ENCODE measurements around the gene BMPER. TPM values are rescaled to one million over a fixed set of nuclear protein-coding genes. Genes with fewer than 3 reads are reported as not detected.
A peak's percentile ranks its signal among the peaks of the same experiment; 100 is the strongest.

The BMPER gene
- polyA plus RNA-seq, 1 donor = 22.7 TPM

- no peak for DNase-seq
Measured at GRCh38 chr7:34091321-34091917, 186.1 kb downstream of the BMPER start.

GRCh38 chr7:34093276-34093675 lies 187.9 kb downstream of the BMPER start:
- no peak for DNase-seq

DNA sequence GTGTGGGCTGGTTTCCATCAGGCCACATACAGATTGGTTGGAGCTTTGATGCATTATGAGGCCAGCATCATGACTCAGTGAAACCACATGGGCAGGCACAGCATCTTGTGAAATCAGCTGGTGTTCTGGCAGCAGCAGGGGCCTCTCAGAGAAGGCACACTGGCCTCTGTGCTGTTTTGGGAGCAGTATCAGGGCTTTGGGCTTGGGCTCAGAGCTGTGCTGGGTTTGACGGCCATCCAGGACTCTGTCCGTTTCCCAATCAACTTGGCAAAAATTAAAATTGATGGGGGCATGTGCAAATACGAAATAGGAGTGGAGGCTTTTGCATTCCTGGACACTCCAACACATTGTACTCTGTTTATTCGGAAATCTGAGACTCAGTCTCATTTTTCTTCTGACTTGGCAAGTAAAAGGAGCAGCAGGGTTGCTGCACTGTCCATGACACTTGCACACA lies 190.9 kb downstream of the BMPER start:
- DNase-seq = peak; percentile 57

GRCh38 chr7:34096777-34097176 lies 191.4 kb downstream of the BMPER start:
- DNase-seq = no peak

DNA sequence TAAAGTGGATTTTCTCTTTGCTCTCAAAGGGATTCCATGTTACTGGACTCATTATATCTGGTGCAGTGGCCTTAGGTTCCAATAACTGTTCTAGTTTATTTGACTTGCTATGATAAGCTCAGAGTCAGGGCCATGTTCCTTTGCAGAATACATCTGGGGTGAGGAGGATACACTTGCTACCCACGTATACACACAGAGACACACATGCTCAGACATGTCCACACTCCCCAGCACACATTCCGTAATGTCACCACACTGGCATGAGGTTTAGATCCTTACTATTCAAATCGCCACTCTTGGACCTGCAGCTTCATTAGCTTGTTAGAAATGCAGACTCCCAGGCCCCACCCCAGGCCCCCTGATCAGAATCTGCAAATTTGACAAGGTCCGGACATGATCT lies 195.3 kb downstream of the BMPER start:
- no peak for DNase-seq

DNA sequence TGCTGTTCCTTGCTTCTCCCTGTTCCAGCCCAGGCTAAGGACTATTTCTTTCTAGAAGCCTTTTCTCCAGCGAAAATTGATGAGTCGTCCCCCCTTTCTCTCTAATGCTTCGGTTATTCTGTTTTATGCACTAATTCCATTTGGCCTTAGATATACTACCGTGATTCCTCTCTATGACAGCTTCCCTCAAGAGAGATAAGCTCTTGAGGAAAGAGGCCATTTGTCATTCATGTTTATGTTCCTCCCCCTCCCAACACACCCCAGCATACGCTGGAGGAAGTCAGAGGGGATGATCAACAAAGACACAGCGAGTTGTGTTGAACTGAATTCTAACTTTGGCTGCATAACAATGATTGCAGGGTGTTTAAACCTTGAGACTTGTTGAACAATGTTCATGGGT lies 198.8 kb downstream of the BMPER start:
- DNase-seq = no peak

DNA sequence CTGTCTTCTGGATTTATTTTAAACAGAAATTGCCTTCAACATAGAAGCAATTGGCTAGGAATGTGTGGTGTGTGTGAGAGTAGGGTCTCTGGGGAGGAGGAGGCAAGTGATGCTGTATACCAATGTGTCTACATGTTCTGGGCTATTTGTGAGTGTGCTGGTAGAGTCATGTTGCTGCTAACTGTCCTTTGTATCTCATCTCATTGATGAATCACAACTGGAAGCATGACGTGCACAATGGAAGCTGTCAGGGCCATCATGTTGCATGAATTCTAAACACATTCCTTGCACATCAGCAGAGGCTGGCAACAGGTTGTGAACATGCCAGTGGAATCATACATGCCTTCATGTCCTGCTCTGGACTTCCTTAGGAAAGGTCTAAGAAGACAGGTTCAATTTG lies 199.7 kb downstream of the BMPER start:
- DNase-seq = no peak

DNA sequence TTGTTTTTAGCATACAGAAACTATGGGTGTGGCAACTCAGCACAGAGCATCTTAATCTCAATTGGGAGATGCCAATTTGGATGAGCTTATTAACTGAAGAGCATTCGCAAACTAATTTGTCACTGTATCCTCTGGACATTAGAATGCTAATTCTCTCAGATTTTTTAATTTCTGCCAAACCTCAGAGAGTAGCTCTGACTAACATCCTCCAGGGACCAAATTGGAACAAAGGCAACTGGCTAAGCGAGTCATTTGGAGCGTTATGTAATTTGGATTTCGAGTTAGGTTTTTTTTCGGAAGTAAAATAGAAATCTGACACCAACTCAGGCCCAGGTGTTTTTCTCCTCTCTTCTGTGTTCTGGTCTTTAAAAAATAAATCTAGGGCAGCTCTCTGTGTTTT lies 201.9 kb downstream of the BMPER start:
- no peak for DNase-seq

DNA sequence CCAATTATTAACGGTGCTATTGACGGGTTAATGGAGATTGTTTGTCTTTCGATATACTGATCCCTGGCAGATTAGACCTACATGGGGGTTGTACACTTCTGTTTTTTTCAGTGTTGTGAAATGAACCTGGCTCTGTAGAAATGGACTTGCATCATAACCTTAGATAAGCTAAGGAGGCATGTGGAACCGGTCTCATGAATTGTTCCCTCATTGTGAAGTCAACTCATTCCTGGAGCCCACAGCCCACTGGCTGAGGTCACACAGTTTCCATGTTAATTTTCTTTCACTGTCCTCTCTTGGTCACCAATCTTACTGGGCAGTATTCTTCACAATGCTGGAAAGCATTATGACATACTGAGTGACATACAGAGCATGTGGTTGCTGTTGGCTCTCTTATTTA lies 202.8 kb downstream of the BMPER start:
- no peak for DNase-seq

DNA sequence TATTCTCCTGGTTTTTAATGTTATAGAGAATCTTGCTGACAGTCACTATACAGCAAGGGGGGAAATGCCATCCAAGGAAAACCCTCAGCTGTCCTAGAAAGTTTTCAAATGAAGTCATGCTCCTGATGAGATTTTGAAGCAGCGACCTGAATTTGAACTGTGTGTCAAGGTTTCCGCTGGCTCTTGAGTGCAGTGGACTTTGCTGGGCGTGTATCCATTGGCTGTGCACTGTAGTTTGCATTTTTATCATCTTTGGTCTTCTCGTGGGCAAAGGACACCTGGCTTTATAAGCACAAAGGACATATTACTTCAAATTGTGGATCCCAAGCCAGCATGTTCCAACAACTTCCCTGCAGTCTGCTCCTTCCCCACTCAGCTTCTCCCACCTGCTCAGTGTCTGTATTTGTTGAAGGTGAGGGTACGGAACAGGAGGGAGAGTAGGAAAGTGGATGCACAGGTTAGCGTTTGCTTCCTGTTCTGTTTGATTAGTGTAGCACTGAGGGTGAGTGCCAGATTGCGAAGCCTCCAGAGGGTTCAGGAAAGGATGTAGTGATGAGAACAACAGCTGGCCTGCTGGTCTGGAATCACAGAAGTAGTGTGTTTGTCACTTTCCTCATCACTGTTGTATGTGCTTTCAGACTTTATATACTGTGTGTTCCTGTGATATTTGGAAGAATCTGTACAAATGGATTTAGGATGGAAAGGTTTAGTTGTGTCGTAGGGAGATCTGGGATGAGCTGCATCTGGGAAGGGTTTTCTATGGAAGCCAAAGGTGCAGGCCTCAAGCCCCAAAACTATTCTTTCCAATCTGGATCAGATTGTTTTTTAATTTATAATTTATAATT lies 204.8 kb downstream of the BMPER start:
- no peak for DNase-seq

DNA sequence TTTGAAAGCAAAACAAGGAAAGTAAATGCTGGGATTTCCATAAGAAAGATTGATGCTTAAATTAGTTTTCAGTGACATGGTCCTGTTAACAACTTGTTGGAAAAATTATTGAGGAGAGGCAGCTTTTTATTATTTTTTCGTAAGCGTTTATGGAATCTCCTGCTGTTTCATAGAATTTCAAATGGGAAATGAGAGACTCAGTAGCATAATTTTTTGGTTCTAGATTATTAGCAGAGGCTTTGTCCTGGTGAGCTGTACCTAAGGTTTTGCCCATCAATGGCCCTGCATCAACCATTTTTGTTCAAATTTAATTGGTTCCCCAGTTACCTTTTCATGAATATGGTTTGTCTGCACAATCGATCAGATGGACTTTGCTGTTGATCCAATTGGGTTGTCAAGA lies 205.7 kb downstream of the BMPER start:
- no peak for DNase-seq

- no peak for DNase-seq
Measured at GRCh38 chr7:34115503-34115902, 210.2 kb downstream of the BMPER start.

DNA sequence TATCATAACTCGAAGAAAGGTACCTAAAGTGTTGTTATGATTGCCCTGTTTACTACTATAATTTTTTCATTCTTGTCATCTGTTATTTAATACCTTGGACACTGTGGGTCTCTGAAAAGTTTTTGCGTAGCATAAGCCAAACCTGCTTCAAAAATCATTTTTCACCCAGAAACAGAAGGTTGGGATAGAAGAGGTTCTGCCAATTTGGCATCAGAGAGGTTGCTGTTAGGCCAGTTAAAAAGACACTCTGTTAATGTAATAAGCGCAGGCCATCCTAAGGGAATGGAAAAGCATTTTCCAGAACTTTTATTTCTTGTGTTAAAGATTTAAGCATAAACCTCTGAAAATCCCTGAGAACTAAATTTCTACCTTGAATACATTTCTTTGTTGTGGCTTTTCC lies 212.2 kb downstream of the BMPER start:
- no peak for DNase-seq

DNA sequence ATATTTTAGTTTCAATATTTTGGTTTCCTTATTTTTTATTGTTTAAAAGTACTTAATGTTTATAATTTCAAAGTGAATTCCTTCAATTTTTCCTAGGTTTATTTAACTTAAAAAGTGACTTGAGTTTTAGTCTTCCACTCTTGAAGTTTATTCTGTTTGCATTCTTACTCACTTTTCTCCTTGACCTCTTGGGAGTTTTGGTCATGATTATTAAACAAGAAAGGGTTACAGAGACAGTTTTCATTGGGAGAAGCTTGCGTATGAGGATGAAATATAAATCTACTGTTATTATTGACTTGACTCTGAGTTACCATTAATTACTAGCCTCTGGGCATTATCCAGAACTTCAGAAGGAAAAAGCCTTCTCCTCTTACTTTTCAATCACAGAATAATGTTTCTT lies 216.0 kb downstream of the BMPER start:
- DNase-seq = no peak

GRCh38 chr7:34123316-34123715 lies 218.0 kb downstream of the BMPER start:
- no peak for DNase-seq

GRCh38 chr7:34124765-34125164 lies 219.4 kb downstream of the BMPER start:
- DNase-seq = no peak

GRCh38 chr7:34128762-34129161 lies 223.4 kb downstream of the BMPER start:
- DNase-seq = no peak

DNA sequence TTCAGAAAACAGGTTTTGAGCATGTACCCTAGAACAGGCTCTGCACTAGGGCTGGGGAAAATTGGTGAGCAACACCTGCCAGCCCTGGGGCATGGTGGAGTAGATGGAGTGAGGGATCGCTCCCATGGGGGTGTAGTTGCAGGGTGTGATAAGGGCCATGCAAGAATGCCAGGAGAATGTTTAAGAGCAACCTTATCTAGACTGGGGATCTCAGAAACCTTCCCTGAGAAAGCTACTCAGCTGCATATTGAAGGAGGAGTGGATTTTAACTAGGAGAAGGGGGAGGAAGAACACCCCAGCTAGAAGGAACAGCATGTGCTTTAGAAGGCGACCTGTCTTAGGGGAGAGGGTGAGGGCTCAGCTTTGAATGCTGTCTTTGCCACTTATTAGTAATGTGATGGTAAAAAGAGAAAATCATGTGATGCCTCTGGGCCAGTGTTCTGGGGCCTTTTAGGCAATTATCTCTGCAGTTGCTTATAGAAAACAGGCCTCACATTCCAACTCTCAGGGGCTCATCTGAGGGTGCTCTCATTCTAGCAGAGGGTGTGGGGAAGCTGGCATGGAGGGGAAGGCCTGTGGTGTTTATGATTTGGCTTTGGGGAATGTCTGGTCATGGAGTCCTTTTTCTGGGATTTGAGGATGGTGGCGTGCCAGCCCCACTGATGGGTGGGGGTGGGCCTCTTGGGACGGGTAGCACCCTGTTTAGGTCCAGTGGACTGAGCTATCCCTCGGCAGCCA lies 225.4 kb downstream of the BMPER start:
- no peak for DNase-seq

DNA sequence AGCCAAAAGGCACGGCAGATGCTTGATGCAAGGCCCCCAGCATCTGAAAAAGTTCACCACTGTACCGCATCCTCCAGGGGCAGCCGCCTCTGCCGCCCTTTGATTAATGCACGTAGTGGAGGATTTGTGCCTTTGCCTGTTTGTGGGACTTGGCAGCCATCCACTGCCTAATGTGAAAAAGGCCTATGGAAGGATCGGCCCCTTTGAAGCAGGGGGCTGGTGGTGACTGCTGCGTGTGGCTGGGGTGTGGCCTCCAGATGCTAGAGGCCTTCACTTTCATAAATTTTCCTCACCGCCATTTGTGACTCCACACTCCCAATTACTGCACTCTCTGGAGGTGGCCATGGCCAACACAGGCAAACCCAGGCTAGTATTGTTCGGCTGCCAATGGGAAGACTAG lies 226.0 kb downstream of the BMPER start:
- no peak for DNase-seq

- no peak for DNase-seq
Measured at GRCh38 chr7:34133356-34133982, 228.1 kb downstream of the BMPER start.

- peak; percentile 62 for DNase-seq
Measured at GRCh38 chr7:34133983-34134782, 228.8 kb downstream of the BMPER start.

DNA sequence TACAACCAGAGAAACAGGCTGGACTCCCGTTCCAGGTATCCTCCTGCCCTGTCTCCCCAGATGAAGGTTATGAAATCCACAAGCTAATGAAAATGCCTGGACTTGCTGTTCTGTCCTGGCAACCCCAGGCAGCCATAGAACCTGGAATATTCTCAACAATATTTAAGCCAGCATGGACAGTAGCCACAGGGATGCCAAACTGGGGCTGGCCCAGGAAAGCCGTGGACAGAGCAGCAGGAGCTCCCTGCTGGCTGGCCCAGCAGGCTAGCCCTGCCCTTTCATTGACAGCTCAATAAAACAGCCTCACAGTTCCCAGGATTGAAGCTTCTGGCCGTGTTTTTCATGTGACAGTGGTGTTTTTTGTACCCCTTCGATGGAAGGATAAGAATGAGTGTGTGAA lies 230.6 kb downstream of the BMPER start:
- no peak for DNase-seq

All from left kidney (tissue), 2 donors.